H9 (cell line): Measurements from ENCODE around the gene TEX261. TPM values are rescaled to one million over a fixed set of nuclear protein-coding genes. Genes with fewer than 3 reads are reported as not detected.

Experiments
- DNase-seq: peaks from one replicate; pipeline ENCODE4 v3.0.0-alpha.2; 2017
- H2AFZ ChIP-seq: one replicate; pipeline ENCODE4 v1.6.1; 2013; ENCODE audit warnings: mild to moderate bottlenecking, low read length, control low read depth, moderate library complexity
- H2AK5ac ChIP-seq: 2 replicates; pipeline ENCODE4 v1.6.1; 2013; ENCODE audit warnings: low read length, control low read depth, mixed read lengths; ENCODE audit not compliant: insufficient read length
- H2BK120ac ChIP-seq: one replicate; pipeline ENCODE4 v1.6.1; 2013; ENCODE audit warnings: low read depth, mild to moderate bottlenecking, low read length, control low read depth, inconsistent platforms; ENCODE audit not compliant: poor library complexity, severe bottlenecking
- H2BK12ac ChIP-seq: 2 replicates; pipeline ENCODE4 v1.6.1; 2013; ENCODE audit warnings: low read length, control low read depth, mixed read lengths, low read depth; ENCODE audit not compliant: insufficient read length
- H2BK15ac ChIP-seq: 2 replicates; pipeline ENCODE4 v1.6.1; 2013; ENCODE audit warnings: low read depth, low read length, control low read depth
- H2BK20ac ChIP-seq: one replicate; pipeline ENCODE4 v1.6.1; 2013; ENCODE audit warnings: low read depth, mild to moderate bottlenecking, low read length, control low read depth, inconsistent platforms; ENCODE audit not compliant: poor library complexity, severe bottlenecking
- H2BK5ac ChIP-seq: 2 replicates; pipeline ENCODE4 v1.6.1; 2013; ENCODE audit warnings: low read length, control low read depth, mixed read lengths; ENCODE audit not compliant: insufficient read length
- H3K14ac ChIP-seq: 2 replicates; pipeline ENCODE4 v1.6.1; 2013; ENCODE audit warnings: low read length, control low read depth; ENCODE audit not compliant: insufficient read depth
- H3K18ac ChIP-seq: 2 replicates; pipeline ENCODE4 v1.6.1; 2013; ENCODE audit warnings: low read depth, mild to moderate bottlenecking, mixed read lengths, low read length, control low read depth; ENCODE audit not compliant: insufficient read length
- H3K23ac ChIP-seq: 2 replicates; pipeline ENCODE4 v1.6.1; 2013; ENCODE audit warnings: low read length, control low read depth, mixed read lengths, low read depth; ENCODE audit not compliant: insufficient read length
- H3K23me2 ChIP-seq: 2 replicates; pipeline ENCODE4 v1.6.1; 2013; ENCODE audit warnings: low read depth, mild to moderate bottlenecking, mixed read lengths, low read length, control low read depth; ENCODE audit not compliant: insufficient read length, poor library complexity, severe bottlenecking
- H3K27ac ChIP-seq: 2 replicates; pipeline ENCODE4 v1.5.1; 2013; ENCODE audit warnings: low read length, control low read depth, mixed read lengths, low read depth; ENCODE audit not compliant: insufficient read length
- H3K27me3 ChIP-seq: 2 replicates; pipeline ENCODE4 v1.6.1; 2013; ENCODE audit warnings: low read length, control low read depth, inconsistent platforms; ENCODE audit not compliant: insufficient read depth
- H3K4ac ChIP-seq: 2 replicates; pipeline ENCODE4 v1.6.1; 2013; ENCODE audit warnings: low read depth, mild to moderate bottlenecking, control low read depth, inconsistent platforms, low read length, moderate library complexity
- H3K4me1 ChIP-seq: 2 replicates; pipeline ENCODE4 v1.6.1; 2013; ENCODE audit warnings: low read length, control low read depth, inconsistent platforms; ENCODE audit not compliant: insufficient read depth
- H3K4me2 ChIP-seq: 2 replicates; pipeline ENCODE4 v1.6.1; 2013; ENCODE audit warnings: low read length, control low read depth, mixed read lengths; ENCODE audit not compliant: insufficient read length, insufficient read depth
- H3K56ac ChIP-seq: 2 replicates; pipeline ENCODE4 v1.6.1; 2013; ENCODE audit warnings: low read depth, mild to moderate bottlenecking, mixed read lengths, low read length, control low read depth; ENCODE audit not compliant: insufficient read length
- H3K79me1 ChIP-seq: 2 replicates; pipeline ENCODE4 v1.6.1; 2013; ENCODE audit warnings: low read depth, mild to moderate bottlenecking, moderate library complexity, low read length, control low read depth, inconsistent platforms; ENCODE audit not compliant: insufficient read depth, poor library complexity, severe bottlenecking
- H3K79me2 ChIP-seq: 2 replicates; pipeline ENCODE4 v1.6.1; 2013; ENCODE audit warnings: low read length, control low read depth, inconsistent platforms; ENCODE audit not compliant: insufficient read depth
- H3K9ac ChIP-seq: 2 replicates; pipeline ENCODE4 v1.6.1; 2013; ENCODE audit warnings: low read length, control low read depth, mixed read lengths; ENCODE audit not compliant: insufficient read length; ENCODE audit errors: extremely low read depth
- H3K9me3 ChIP-seq: one replicate; pipeline ENCODE4 v1.6.1; 2013; ENCODE audit warnings: low read depth, low read length, inconsistent platforms; ENCODE audit not compliant: control insufficient read depth
- H3T11ph ChIP-seq: one replicate; pipeline ENCODE4 v1.6.1; 2013; ENCODE audit warnings: mild to moderate bottlenecking, low read length, control low read depth, inconsistent platforms
- H4K20me1 ChIP-seq: one replicate; pipeline ENCODE4 v1.6.1; 2013; ENCODE audit not compliant: control insufficient read depth, insufficient read length, insufficient read depth
- H4K5ac ChIP-seq: 2 replicates; pipeline ENCODE4 v1.6.1; 2013; ENCODE audit warnings: low read depth, mild to moderate bottlenecking, mixed read lengths, low read length, control low read depth; ENCODE audit not compliant: insufficient read length
- H4K8ac ChIP-seq: replicated peaks from 2 replicates; pipeline ENCODE4 v1.6.1; 2013; ENCODE audit warnings: low read length, control low read depth, mixed read lengths, low read depth; ENCODE audit not compliant: insufficient read length
- H4K91ac ChIP-seq: 2 replicates; pipeline ENCODE4 v1.6.1; 2013; ENCODE audit warnings: low read depth, mild to moderate bottlenecking, moderate library complexity, mixed read lengths, low read length, control low read depth; ENCODE audit not compliant: insufficient read length
- H3K27ac Mint-ChIP-seq, 3 experiments: 2 replicates in 2 of 3; 3 replicates in 1 of 3; pipeline ENCODE4 v1.8.0; 2020 to 2021; ENCODE audit warnings: mixed read lengths in 3 of 3, mild to moderate bottlenecking in 1 of 3, moderate library complexity in 1 of 3
- H3K27me3 Mint-ChIP-seq: 2 replicates; pipeline ENCODE4 v1.8.0; 2021; ENCODE audit warnings: low read depth, mild to moderate bottlenecking, moderate library complexity, mixed read lengths
- H3K36me3 Mint-ChIP-seq, 3 experiments: 2 replicates in 2 of 3; 3 replicates in 1 of 3; pipeline ENCODE4 v1.8.0; 2020 to 2021; ENCODE audit warnings: low read depth in 3 of 3, mixed read lengths in 3 of 3; ENCODE audit not compliant: insufficient read depth in 1 of 3
- H3K4me1 Mint-ChIP-seq, 2 experiments: 2 replicates each; pipeline ENCODE4 v1.8.0; 2020; ENCODE audit warnings: mixed read lengths in 2 of 2
- H3K4me3 Mint-ChIP-seq, 2 experiments: 2 replicates in 1 of 2; 3 replicates in 1 of 2; pipeline ENCODE4 v1.8.0; 2020 to 2021; ENCODE audit warnings: mild to moderate bottlenecking in 2 of 2, mixed read lengths in 2 of 2, moderate library complexity in 1 of 2
- H3K9me3 Mint-ChIP-seq, 2 experiments: 2 replicates in 1 of 2; 3 replicates in 1 of 2; pipeline ENCODE4 v1.8.0; 2020; ENCODE audit warnings: mild to moderate bottlenecking in 2 of 2, mixed read lengths in 2 of 2, moderate library complexity in 1 of 2
- CTCF ChIP-seq: fragments of 200-600 bp; sonication (generic); conservative IDR thresholded peaks from 3 replicates; pipeline ENCODE4 v1.8.0; 2021; ENCODE audit warnings: antibody characterized with exemption, mild to moderate bottlenecking
- WGBS: extraction: QIAGEN DNeasy Blood & Tissue Kit; methylation state at CpG from one replicate; pipeline ENCODE4 v1.1.7; 2013; ENCODE audit warnings: missing lambda C conversion rate, low lambda C conversion rate, mixed read lengths; ENCODE audit not compliant: insufficient read length; ENCODE audit errors: extremely low coverage; 5-methylcytosine and 5-hydroxymethylcytosine counted together
- total RNA-seq: library from RNA; stranded (reverse); gene quantifications from 2 replicates; pipeline ENCODE4 v1.2.1, GENCODE V29; 2021

The TEX261 gene
- total RNA-seq, 1 experiment from 2014 or later = 19.2 TPM

GRCh38 chr2:70941701-70942100 lies 53.0 kb downstream of the TEX261 start:
- peaks cover 4% of the 10 kb centered on the region for H3K23me2 ChIP-seq

More at GRCh38 chr2:70941701-70942100, 53.0 kb downstream of the TEX261 start:
- WGBS = no CpG with 5 or more reads among the region's 5 CpGs
- H2BK15ac ChIP-seq = no peak overlapping the region
- H3K27ac ChIP-seq = no peak overlapping the region
- no peak overlapping the region for H2BK5ac ChIP-seq
- Mint-ChIP-seq H3K27me3 (peaks cover 85% of the 10 kb centered on the region), H3K4me1 (peaks cover 37 to 55% of the 10 kb centered on the region in 2 experiments), H3K4me3 (no peak overlapping the region), H3K27ac (no peak overlapping the region; a peak in 1 of 7 replicates), H3K9me3 (no peaks in the 10 kb centered on the region; a peak in 1 of 5 replicates), H3K36me3 (no peaks in the 10 kb centered on the region; a peak in 1 of 7 replicates)
- H3K9me3 ChIP-seq = no peaks in the 10 kb centered on the region
- H2AFZ ChIP-seq = no peak overlapping the region
- no peak overlapping the region for H3T11ph ChIP-seq
- no peaks in the 10 kb centered on the region for H3K79me2 ChIP-seq
- peaks cover 7% of the 10 kb centered on the region; the same call in 1 of the 2 replicates for H3K4me1 ChIP-seq
- no peak overlapping the region for H2BK120ac ChIP-seq
- no peak overlapping the region for H4K8ac ChIP-seq
- peak; percentile 19 for DNase-seq
- no peak overlapping the region for H4K91ac ChIP-seq
- H3K4me2 ChIP-seq = no peak overlapping the region
- no peak overlapping the region for H3K4ac ChIP-seq
- no peak overlapping the region for H4K5ac ChIP-seq
- no peak overlapping the region for H2BK12ac ChIP-seq
- no peaks in the 10 kb centered on the region for H4K20me1 ChIP-seq
- no peak overlapping the region for H3K9ac ChIP-seq
- H3K18ac ChIP-seq = no peak overlapping the region
- no peaks in the 10 kb centered on the region for H3K79me1 ChIP-seq
- no peak for TF ChIP-seq CTCF
- H3K27me3 ChIP-seq = peaks cover 9% of the 10 kb centered on the region; the same call in 1 of the 2 replicates
- H3K56ac ChIP-seq = no peak overlapping the region
- H2AK5ac ChIP-seq = no peak overlapping the region
- H2BK20ac ChIP-seq = no peak overlapping the region
- H3K14ac ChIP-seq = no peak overlapping the region
- H3K23ac ChIP-seq = no peak overlapping the region
